Hepatocyte (in vitro differentiated cells): ENCODE measurements around the gene NTRK1.

ENCODE experiments used
- CTCF ChIP-seq: fragments of 200-600 bp; sonication (generic); IDR thresholded peaks from 2 replicates; pipeline ENCODE4 v1.5.1; 2016; ENCODE audit warnings: antibody characterized with exemption, mild to moderate bottlenecking; ENCODE audit not compliant: poor library complexity
- EZH2 ChIP-seq: fragments of 200-600 bp; sonication (generic); IDR thresholded peaks from 2 replicates; pipeline ENCODE4 v1.6.1; 2016; ENCODE audit warnings: antibody characterized with exemption, mild to moderate bottlenecking, borderline replicate concordance

- no peak for TF ChIP-seq EZH2
- no peak for TF ChIP-seq CTCF
Observed at GRCh38 chr1:156925154-156926010, 64.7 kb downstream of the NTRK1 start.
